ENCODE results near the gene MYL4.

- no peak for TF ChIP-seq CTCF (IDR thresholded peaks at IDR 0.05; ENCODE audit: insufficient read depth, low read length)
- TF ChIP-seq POLR2AphosphoS5 (IDR thresholded peaks at IDR 0.05; ENCODE audit: low read depth): no peak
- no peak for TF ChIP-seq REST (IDR thresholded peaks at IDR 0.05; ENCODE audit: insufficient replicate concordance, low read depth)
These were observed 22.7 kb downstream of the MYL4 start for GRCh38 chr17:47231866-47232265.

Data from HL-60 (cell line).